ENCODE data around the gene ADCYAP1.

- TF ChIP-seq CTCF (IDR thresholded peaks at IDR 0.05) (no peak), CEBPB (IDR thresholded peaks at IDR 0.05) (no peak), EP300 (IDR thresholded peaks at IDR 0.05) (no peak), HDAC2 (IDR thresholded peaks at IDR 0.05) (no peak), ZFP36 (IDR thresholded peaks at IDR 0.05; ENCODE audit: borderline replicate concordance, partially characterized antibody) (no peak), KDM1A (IDR thresholded peaks at IDR 0.05; ENCODE audit: low read depth) (no peak), FOSL2 (IDR thresholded peaks at IDR 0.05) (no peak), FOSL2 (CRISPR knock-in tag; IDR thresholded peaks at IDR 0.05) (no peak), MAX (IDR thresholded peaks at IDR 0.05) (no peak), RAD21 (conservative IDR thresholded peaks at IDR 0.05 in 1 of 2, IDR thresholded peaks at IDR 0.05 in 1 of 2) (no peak)
- TF ChIP-seq, protein P1, sequence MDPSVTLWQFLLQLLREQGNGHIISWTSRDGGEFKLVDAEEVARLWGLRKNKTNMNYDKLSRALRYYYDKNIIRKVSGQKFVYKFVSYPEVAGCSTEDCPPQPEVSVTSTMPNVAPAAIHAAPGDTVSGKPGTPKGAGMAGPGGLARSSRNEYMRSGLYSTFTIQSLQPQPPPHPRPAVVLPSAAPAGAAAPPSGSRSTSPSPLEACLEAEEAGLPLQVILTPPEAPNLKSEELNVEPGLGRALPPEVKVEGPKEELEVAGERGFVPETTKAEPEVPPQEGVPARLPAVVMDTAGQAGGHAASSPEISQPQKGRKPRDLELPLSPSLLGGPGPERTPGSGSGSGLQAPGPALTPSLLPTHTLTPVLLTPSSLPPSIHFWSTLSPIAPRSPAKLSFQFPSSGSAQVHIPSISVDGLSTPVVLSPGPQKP (IDR thresholded peaks at IDR 0.05; ENCODE audit: low read depth, low read length), result no peak
- TF ChIP-seq, protein P2, sequence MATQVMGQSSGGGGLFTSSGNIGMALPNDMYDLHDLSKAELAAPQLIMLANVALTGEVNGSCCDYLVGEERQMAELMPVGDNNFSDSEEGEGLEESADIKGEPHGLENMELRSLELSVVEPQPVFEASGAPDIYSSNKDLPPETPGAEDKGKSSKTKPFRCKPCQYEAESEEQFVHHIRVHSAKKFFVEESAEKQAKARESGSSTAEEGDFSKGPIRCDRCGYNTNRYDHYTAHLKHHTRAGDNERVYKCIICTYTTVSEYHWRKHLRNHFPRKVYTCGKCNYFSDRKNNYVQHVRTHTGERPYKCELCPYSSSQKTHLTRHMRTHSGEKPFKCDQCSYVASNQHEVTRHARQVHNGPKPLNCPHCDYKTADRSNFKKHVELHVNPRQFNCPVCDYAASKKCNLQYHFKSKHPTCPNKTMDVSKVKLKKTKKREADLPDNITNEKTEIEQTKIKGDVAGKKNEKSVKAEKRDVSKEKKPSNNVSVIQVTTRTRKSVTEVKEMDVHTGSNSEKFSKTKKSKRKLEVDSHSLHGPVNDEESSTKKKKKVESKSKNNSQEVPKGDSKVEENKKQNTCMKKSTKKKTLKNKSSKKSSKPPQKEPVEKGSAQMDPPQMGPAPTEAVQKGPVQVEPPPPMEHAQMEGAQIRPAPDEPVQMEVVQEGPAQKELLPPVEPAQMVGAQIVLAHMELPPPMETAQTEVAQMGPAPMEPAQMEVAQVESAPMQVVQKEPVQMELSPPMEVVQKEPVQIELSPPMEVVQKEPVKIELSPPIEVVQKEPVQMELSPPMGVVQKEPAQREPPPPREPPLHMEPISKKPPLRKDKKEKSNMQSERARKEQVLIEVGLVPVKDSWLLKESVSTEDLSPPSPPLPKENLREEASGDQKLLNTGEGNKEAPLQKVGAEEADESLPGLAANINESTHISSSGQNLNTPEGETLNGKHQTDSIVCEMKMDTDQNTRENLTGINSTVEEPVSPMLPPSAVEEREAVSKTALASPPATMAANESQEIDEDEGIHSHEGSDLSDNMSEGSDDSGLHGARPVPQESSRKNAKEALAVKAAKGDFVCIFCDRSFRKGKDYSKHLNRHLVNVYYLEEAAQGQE (IDR thresholded peaks at IDR 0.05), result no peak
Observed at GRCh38 chr18:904218-905090, at the start of gene ADCYAP1.

Data from A549 (cell line).